ENCODE measurements around the gene YWHAH. TPM values are rescaled to one million over a fixed set of nuclear protein-coding genes. Genes with fewer than 3 reads are reported as not detected.

YWHAH gene
- total and polyA plus RNA-seq, 2 of the 8 experiments (the other 6 are each of a cell fraction or from before 2014, with no cell fraction given): 146 to 247 TPM

DNA sequence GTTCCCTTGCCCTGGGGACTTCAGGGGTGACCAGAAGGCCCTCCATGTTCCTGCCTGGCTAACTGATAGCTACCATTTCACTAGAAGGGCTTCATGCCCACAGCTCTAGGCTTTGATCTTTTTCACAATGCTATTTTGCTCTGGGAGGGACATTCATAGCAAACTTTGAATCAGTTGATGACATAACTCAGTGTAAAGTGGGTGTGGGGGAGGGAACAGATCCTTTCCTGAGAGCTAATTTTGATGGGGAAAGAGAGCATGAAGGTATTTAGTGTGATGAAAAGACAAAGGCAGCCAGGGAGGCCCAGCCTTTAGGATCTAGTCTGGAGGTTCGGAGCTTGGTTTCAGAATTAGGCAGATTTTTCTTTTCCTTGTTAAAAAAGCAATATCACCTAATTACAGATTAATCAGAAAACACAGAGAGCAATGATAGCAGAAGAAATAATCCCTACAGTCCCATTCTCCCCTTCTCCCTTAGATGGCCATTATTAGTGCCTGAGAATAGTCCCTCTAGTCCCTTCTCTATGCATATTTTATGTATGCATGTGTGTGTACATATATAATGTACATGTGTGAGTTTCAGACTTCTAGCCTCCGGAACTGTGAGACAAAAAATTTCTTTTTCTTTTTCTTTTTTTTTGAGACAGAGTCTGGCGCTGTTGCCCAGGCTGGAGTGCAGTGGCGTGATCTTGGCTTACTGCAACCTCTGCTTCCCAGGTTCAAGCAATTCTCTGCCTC is 46.9 kb downstream of the YWHAH start (continued):
- TF ChIP-seq POLR2AphosphoS5 (IDR thresholded peaks at IDR 0.05; ENCODE audit: low read depth, low read length) (no peak), JUND (IDR thresholded peaks at IDR 0.05; ENCODE audit: low read length) (no peak), CHD2 (IDR thresholded peaks at IDR 0.05; ENCODE audit: low read length) (no peak), JUN (IDR thresholded peaks at IDR 0.05; ENCODE audit: low read depth, low read length) (no peak)

All from H1 (cell line).